NCI-H748 treated with DMSO at 0.1 percent for 48 hours (cell line): ENCODE results near the gene AGAP3.

Source experiments
- DNase-seq: peaks from one replicate; lab custom pipeline; 2025; lab: John Stamatoyannopoulos, UW

AGAP3 gene

GRCh38 chr7:151074817-151075661, 11.2 kb upstream of the AGAP3 start:
- DNase-seq: no peak

GRCh38 chr7:151075662-151075971, 10.7 kb upstream of the AGAP3 start:
- DNase-seq: no peak

GRCh38 chr7:151075978-151076426, 10.3 kb upstream of the AGAP3 start:
- no peak for DNase-seq

- no peak for DNase-seq
These were observed 9.2 kb upstream of the AGAP3 start for GRCh38 chr7:151076863-151077704.

GRCh38 chr7:151077705-151078232, 8.5 kb upstream of the AGAP3 start:
- no peak for DNase-seq

- no peak for DNase-seq
These were observed 7.8 kb upstream of the AGAP3 start for GRCh38 chr7:151078233-151079040.

- DNase-seq: no peak
These were observed 6.9 kb upstream of the AGAP3 start for GRCh38 chr7:151079199-151079910.

- peak; percentile 4 for DNase-seq
These were observed 6.2 kb upstream of the AGAP3 start for GRCh38 chr7:151080067-151080521.

GRCh38 chr7:151080522-151081169, 5.6 kb upstream of the AGAP3 start, which contains the start of gene FASTK:
Gene FASTK, minus strand, starts transcription at chr7:151080809. Its CDS starts 43 bp downstream, at chr7:151080766.
- peak; percentile 80 for DNase-seq

GRCh38 chr7:151081170-151082101, 4.8 kb upstream of the AGAP3 start:
- peak; percentile 21 for DNase-seq

- no peak for DNase-seq
These were observed 3.9 kb upstream of the AGAP3 start for GRCh38 chr7:151082141-151083070.

- peak; percentile 31 for DNase-seq
These were observed 3.0 kb upstream of the AGAP3 start, which contains the start of gene TMUB1 for GRCh38 chr7:151083071-151083823. Gene TMUB1, minus strand, starts transcription at chr7:151083493. Its CDS starts 930 bp downstream, at chr7:151082563.

GRCh38 chr7:151083824-151084160, 2.5 kb upstream of the AGAP3 start:
- no peak for DNase-seq

- DNase-seq: no peak
These were observed 965 bp upstream of the AGAP3 start for GRCh38 chr7:151085329-151085690.

GRCh38 chr7:151086802-151087244, 548 bp downstream of the AGAP3 start:
- no peak for DNase-seq

- peak; percentile 17 for DNase-seq
These were observed 1.2 kb downstream of the AGAP3 start for GRCh38 chr7:151087245-151088018.
